Measurements from ENCODE around the gene RTL10. TPM values are rescaled to one million over a fixed set of nuclear protein-coding genes. Genes with fewer than 3 reads are reported as not detected.

RTL10 gene
- total and polyA plus RNA-seq, 2 donors: 6.9 to 10.3 TPM

DNA sequence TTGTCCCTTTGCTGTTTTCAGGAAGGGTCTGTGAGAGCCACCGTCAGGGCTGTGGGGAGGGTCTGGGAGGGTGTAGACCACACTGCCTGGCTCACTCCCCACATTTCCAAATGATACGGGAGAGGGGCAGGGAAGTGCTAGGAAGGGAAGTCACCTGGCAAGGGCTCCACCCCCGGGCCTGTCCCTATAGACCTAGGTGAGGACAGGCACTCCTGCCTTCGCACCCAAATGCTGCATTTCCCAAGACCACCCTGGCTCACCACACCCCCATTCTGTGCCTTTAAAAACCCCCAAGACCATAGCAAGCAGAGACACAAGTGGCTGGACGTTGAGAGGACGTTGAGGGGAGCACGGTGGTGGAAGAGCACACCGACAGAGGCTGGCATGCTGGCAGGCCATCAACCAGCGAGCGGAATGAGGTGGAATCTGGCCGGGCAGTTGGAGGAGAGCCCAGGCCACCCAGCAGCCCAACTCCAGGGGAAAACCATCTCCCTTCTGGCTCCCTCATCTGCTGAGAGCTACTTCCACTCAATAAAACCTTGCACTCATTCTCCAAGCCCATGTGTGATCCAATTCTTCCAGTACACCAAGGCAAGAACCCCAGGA lies 45.7 kb downstream of the RTL10 start:
- H3K4me1 ChIP-seq (ENCODE audit: insufficient read depth): no peaks in the 10 kb centered on the region
- 82% methylated on average over 11 of the region's 11 CpGs for WGBS
- DNase-seq (ENCODE audit: extremely low spot score): no peak
- no peaks in the 10 kb centered on the region for H3K36me3 ChIP-seq (ENCODE audit: insufficient read depth)
- no peak overlapping the region for H3K27ac ChIP-seq (ENCODE audit: low read depth)
- H3K4me3 ChIP-seq (ENCODE audit: low read depth, low read length): no peak overlapping the region

DNA sequence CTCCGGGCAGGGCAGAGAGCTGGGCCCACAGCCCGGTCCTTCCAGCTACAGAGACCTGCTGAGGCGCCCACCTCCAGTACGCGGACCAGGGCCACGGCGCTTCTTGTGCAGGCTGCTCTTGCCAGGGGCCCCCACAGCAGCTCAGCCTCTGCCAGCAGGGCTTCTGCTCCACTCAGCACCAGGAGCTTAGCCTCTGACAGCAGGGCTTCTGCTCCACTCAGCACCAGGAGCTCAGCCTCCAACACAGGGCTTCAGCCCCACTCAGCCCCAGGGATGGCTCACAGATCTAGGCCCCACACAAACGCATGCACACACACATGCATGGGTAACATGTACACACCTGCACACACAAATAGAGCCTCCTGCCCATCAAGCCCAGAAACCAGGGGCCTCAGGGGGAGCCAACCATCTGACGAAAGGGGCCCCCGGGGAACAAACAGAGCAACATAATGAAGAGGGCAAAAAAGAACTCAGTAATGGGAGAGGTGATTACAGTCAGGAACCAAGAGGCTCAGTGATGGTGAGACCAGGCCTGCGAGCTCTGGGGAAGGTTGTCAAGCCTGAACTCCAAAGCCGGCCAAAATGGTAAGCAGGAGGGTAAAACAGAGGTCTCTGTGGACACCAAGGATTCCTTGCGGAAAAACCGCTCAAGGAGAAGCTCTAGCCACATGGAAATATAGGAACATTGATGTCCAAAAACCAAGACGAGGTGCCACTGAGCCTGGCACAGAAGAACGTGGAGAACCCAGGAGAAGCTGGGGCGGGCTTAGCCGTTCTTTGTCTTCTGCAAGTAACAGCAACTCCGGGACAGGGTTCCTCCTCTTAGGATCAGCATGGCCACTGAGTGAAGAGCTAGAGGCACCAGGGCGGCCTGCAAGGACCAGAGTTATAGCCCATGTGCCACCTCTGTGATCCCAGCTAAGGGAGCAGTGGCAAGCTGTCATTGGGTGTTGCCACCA lies 46.5 kb downstream of the RTL10 start:
- H3K36me3 ChIP-seq (ENCODE audit: insufficient read depth): no peaks in the 10 kb centered on the region
- no peak overlapping the region for H3K27ac ChIP-seq (ENCODE audit: low read depth)
- H3K4me1 ChIP-seq (ENCODE audit: insufficient read depth): no peaks in the 10 kb centered on the region
- DNase-seq (ENCODE audit: extremely low spot score): no peak
- WGBS: 95% methylated on average over 20 of the region's 20 CpGs
- no peak overlapping the region for H3K4me3 ChIP-seq (ENCODE audit: low read depth, low read length)

DNA sequence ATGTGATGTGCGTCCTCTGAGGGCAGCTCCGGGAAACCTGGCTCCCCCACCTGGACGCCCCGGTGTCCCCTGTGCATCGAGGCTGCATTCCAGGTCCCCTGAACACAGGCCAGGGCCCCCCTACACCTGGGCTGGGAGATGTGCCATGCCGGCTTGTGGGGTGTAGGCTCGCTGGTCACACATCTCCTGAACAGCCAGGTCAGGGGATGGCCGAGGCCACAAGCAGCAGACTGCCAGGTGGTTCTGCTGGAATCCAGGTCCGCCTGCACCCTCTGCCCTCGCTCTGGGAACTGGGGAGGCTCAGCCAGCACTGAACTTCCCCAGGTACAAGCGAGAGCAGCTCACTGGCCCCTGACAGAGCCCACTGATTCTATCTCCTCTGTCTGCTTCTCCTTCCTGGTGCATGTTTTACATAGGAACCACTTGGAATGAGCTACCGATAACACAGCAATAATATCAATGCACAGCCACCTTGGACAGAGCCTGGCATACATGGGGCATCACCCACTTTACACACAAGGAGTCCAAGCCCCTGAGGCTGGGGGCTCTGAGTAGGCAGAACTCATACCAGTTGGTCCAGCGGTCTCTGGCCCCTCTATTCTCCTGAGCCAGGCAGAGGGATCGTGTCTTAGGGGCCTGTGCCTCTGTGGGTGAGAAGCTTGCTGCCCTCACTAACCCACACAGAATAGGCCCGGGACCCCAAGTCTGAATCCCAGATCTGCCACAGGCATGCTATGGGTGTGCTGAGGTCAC lies 47.3 kb downstream of the RTL10 start:
- H3K36me3 ChIP-seq (ENCODE audit: insufficient read depth): no peaks in the 10 kb centered on the region
- no peak overlapping the region for H3K4me3 ChIP-seq (ENCODE audit: low read depth, low read length)
- H3K4me1 ChIP-seq (ENCODE audit: insufficient read depth): no peaks in the 10 kb centered on the region
- WGBS: 91% methylated on average over 15 of the region's 15 CpGs
- DNase-seq (ENCODE audit: extremely low spot score): no peak
- H3K27ac ChIP-seq (ENCODE audit: low read depth): no peak overlapping the region

- 65% methylated on average over 38 of the region's 38 CpGs for WGBS
- peak; percentile 62 for DNase-seq (ENCODE audit: extremely low spot score)
- Histone ChIP-seq H3K27ac (ENCODE audit: low read depth) (no peak overlapping the region), H3K4me1 (ENCODE audit: insufficient read depth) (no peaks in the 10 kb centered on the region), H3K36me3 (ENCODE audit: insufficient read depth) (no peaks in the 10 kb centered on the region), H3K4me3 (ENCODE audit: low read depth, low read length) (no peak overlapping the region)
Measured at GRCh38 chr22:19806213-19807160, 48.2 kb downstream of the RTL10 start.

GRCh38 chr22:19805821-19806212 lies 48.9 kb downstream of the RTL10 start:
- Histone ChIP-seq H3K4me3 (ENCODE audit: low read depth, low read length) (no peak overlapping the region), H3K36me3 (ENCODE audit: insufficient read depth) (no peaks in the 10 kb centered on the region), H3K27ac (ENCODE audit: low read depth) (no peak overlapping the region), H3K4me1 (ENCODE audit: insufficient read depth) (no peaks in the 10 kb centered on the region)
- 88% methylated on average over 8 of the region's 8 CpGs for WGBS
- DNase-seq (ENCODE audit: extremely low spot score): no peak

Other genes starting within 250 kb of the RTL10 start
- gene SEPTIN5, start 140.4 kb downstream of the RTL10 start, total RNA-seq: 25.6 TPM
- gene SEPTIN5, start 140.4 kb downstream of the RTL10 start, polyA plus RNA-seq: 20.9 TPM
- 1.6 TPM for gene GP1BB, start 131.3 kb downstream of the RTL10 start, total RNA-seq
- gene GP1BB, start 131.3 kb downstream of the RTL10 start, polyA plus RNA-seq: 2.2 TPM
- gene TBX1, start 94.1 kb downstream of the RTL10 start, total RNA-seq: 1.2 TPM
- 1.4 TPM for gene TBX1, start 94.1 kb downstream of the RTL10 start, polyA plus RNA-seq
- 3.4 TPM for gene GNB1L, start within 50 bp of the RTL10 start, total RNA-seq
- gene GNB1L, start within 50 bp of the RTL10 start, polyA plus RNA-seq: 8.5 TPM
- gene COMT, start 86.9 kb upstream of the RTL10 start, total RNA-seq: 52.7 TPM
- gene COMT, start 86.9 kb upstream of the RTL10 start, polyA plus RNA-seq: 198 TPM
- gene TXNRD2, start 86.9 kb upstream of the RTL10 start, total RNA-seq: 14.5 TPM
- 18.1 TPM for gene TXNRD2, start 86.9 kb upstream of the RTL10 start, polyA plus RNA-seq
- 15.4 TPM for gene ARVCF, start 161.9 kb upstream of the RTL10 start, total RNA-seq
- 16.0 TPM for gene ARVCF, start 161.9 kb upstream of the RTL10 start, polyA plus RNA-seq
- gene TANGO2, start 166.2 kb upstream of the RTL10 start, total RNA-seq: 13.6 TPM
- 25.5 TPM for gene TANGO2, start 166.2 kb upstream of the RTL10 start, polyA plus RNA-seq
- gene DGCR8, start 225.4 kb upstream of the RTL10 start, total RNA-seq: 24.8 TPM
- 18.9 TPM for gene DGCR8, start 225.4 kb upstream of the RTL10 start, polyA plus RNA-seq

All from urinary bladder (tissue), 4 donors.